A673 (cell line): ENCODE measurements around the gene HCAR3. TPM values are rescaled to one million over a fixed set of nuclear protein-coding genes. Genes with fewer than 3 reads are reported as not detected.

Experiments
- BruUV-seq: library from RNA; stranded (reverse); fragments of 400-500 nt; replicated peaks from 2 replicates; lab custom pipeline; 2021; lab: Mats Ljungman, UMichigan
- CTCF ChIA-PET: fragments of 300-600 bp; sonication (Branson Sonifier 250); formaldehyde crosslinking; loops from one replicate; lab custom pipeline; 2022; ENCODE audit warnings: antibody characterized with exemption; lab: Charles Lee
- POLR2A ChIA-PET: fragments of 300-600 bp; sonication (Branson Sonifier 250); formaldehyde crosslinking; loops from one replicate; lab custom pipeline; 2022; ENCODE audit warnings: antibody characterized with exemption; ENCODE audit not compliant: low non-redundant PET; lab: Charles Lee
- DNase-seq: peaks from one replicate; pipeline ENCODE4 v3.0.0-alpha.2; 2015; ENCODE audit warnings: low spot score
- H3K27ac ChIP-seq: fragments of 200-600 bp; sonication (generic); 2 replicates; pipeline ENCODE4 v1.5.1; 2016; ENCODE audit warnings: mixed run types, low read depth, mild to moderate bottlenecking, mixed read lengths, antibody characterized with exemption, low read length; ENCODE audit not compliant: poor library complexity, severe bottlenecking
- H3K27me3 ChIP-seq: fragments of 200-600 bp; sonication (generic); replicated peaks from 2 replicates; pipeline ENCODE4 v1.6.1; 2017; ENCODE audit warnings: mixed run types, low read depth, mild to moderate bottlenecking, mixed read lengths, antibody characterized with exemption, low read length; ENCODE audit not compliant: insufficient read depth, poor library complexity
- H3K36me3 ChIP-seq: fragments of 200-600 bp; sonication (generic); 2 replicates; pipeline ENCODE4 v1.6.1; 2016; ENCODE audit warnings: mixed run types, mild to moderate bottlenecking, mixed read lengths, antibody characterized with exemption, low read length; ENCODE audit not compliant: insufficient read depth, poor library complexity, severe bottlenecking
- H3K4me1 ChIP-seq: fragments of 200-600 bp; sonication (generic); 2 replicates; pipeline ENCODE4 v1.6.1; 2017; ENCODE audit warnings: mixed run types, mild to moderate bottlenecking, mixed read lengths, antibody characterized with exemption, low read length; ENCODE audit not compliant: insufficient read depth, poor library complexity, severe bottlenecking
- H3K4me3 ChIP-seq: fragments of 200-600 bp; sonication (generic); 2 replicates; pipeline ENCODE4 v1.5.1; 2016; ENCODE audit warnings: low read depth, mixed run types, mild to moderate bottlenecking, mixed read lengths, low read length; ENCODE audit not compliant: poor library complexity, severe bottlenecking
- H3K9me3 ChIP-seq: fragments of 200-600 bp; sonication (generic); 2 replicates; pipeline ENCODE4 v1.6.1; 2016; ENCODE audit warnings: mixed run types, low read depth, mild to moderate bottlenecking, mixed read lengths, antibody characterized with exemption, low read length; ENCODE audit not compliant: poor library complexity, severe bottlenecking
- EZH2 ChIP-seq: fragments of 200-600 bp; sonication (generic); IDR thresholded peaks from 2 replicates; pipeline ENCODE4 v1.6.1; 2017; ENCODE audit warnings: borderline replicate concordance, low read depth, mild to moderate bottlenecking, mixed read lengths, antibody characterized with exemption, low read length; ENCODE audit not compliant: poor library complexity, severe bottlenecking
- intact Hi-C: fragments of 100-400 bp; cut with micrococcal nuclease; formaldehyde crosslinking; loops from one replicate; pipeline ENCODE4 v1.10.0; 2022; ENCODE audit not compliant: unreplicated experiment
- total RNA-seq: library from RNA; stranded (reverse); gene quantifications from 2 replicates; pipeline ENCODE4 v1.2.3, GENCODE V29; 2021
- TF ChIP-seq, protein P1 (sequence below): fragments of 300-800, 200-600 bp; sonication (generic); conservative IDR thresholded peaks from 2 replicates; pipeline ENCODE4 v1.5.1; 2017; ENCODE audit warnings: low read depth, mild to moderate bottlenecking, antibody characterized with exemption, low read length, moderate library complexity, mixed read lengths

The HCAR3 gene
- total RNA-seq, 1 experiment from 2014 or later = not detected

DNA sequence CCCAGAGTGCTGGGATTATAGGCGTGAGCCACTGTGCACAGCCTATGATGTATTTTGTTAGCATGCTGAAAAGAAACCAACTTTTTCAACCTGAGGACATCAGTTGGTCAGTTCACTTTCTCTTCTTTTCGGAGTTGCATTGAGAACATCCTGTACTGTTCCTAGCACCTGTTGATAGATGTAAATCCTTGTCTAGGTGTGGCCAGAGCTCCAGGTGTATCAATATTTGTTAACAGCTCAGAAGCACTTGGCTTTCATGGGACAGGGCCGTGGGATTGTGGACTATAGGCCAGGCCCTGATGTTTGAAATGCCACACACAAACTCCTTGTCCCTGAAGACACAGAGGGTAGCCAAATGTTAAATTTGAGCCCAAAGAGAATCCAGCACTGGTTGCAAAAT lies 28.3 kb downstream of the HCAR3 start:
- Histone ChIP-seq H3K36me3 (no peaks in the 10 kb centered on the region), H3K4me3 (no peak overlapping the region), H3K4me1 (no peaks in the 10 kb centered on the region), H3K27me3 (no peaks in the 10 kb centered on the region), H3K9me3 (no peaks in the 10 kb centered on the region), H3K27ac (no peak overlapping the region)
- BruUV-seq = no TSS peak
- intact Hi-C loops = no loop called here
- no peak for DNase-seq
- TF ChIP-seq, protein P1, sequence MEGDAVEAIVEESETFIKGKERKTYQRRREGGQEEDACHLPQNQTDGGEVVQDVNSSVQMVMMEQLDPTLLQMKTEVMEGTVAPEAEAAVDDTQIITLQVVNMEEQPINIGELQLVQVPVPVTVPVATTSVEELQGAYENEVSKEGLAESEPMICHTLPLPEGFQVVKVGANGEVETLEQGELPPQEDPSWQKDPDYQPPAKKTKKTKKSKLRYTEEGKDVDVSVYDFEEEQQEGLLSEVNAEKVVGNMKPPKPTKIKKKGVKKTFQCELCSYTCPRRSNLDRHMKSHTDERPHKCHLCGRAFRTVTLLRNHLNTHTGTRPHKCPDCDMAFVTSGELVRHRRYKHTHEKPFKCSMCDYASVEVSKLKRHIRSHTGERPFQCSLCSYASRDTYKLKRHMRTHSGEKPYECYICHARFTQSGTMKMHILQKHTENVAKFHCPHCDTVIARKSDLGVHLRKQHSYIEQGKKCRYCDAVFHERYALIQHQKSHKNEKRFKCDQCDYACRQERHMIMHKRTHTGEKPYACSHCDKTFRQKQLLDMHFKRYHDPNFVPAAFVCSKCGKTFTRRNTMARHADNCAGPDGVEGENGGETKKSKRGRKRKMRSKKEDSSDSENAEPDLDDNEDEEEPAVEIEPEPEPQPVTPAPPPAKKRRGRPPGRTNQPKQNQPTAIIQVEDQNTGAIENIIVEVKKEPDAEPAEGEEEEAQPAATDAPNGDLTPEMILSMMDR = no peak
- no peak for TF ChIP-seq EZH2
- CTCF ChIA-PET = no interaction called here
- POLR2A ChIA-PET = no interaction called here

DNA sequence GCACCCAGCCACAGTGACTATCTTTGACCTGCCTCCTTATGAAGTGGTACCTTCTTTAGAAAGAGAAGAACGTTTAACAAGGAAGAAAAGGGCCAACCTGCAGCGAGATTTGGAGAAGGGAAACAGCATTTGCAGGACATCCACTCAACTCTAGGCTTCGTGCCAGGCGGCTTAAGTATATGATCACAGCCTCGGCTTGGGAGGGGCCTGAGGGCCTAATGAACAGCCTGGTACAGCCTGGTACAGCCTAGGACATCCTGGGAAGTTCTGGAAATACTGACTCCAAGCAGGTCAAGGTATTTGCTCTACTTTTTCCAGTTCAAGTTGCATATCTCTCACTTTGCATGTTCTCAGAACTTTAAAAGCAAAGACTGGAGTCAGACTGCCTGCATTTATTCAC lies 29.5 kb downstream of the HCAR3 start:
- ChIA-PET CTCF (no interaction called here), POLR2A (no interaction called here)
- DNase-seq = no peak
- Histone ChIP-seq H3K4me1 (no peaks in the 10 kb centered on the region), H3K36me3 (no peaks in the 10 kb centered on the region), H3K9me3 (no peaks in the 10 kb centered on the region), H3K4me3 (no peak overlapping the region), H3K27me3 (no peaks in the 10 kb centered on the region), H3K27ac (no peak overlapping the region)
- intact Hi-C loops = no loop called here
- TF ChIP-seq, protein P1 = no peak
- no peak for TF ChIP-seq EZH2
- BruUV-seq = no TSS peak

DNA sequence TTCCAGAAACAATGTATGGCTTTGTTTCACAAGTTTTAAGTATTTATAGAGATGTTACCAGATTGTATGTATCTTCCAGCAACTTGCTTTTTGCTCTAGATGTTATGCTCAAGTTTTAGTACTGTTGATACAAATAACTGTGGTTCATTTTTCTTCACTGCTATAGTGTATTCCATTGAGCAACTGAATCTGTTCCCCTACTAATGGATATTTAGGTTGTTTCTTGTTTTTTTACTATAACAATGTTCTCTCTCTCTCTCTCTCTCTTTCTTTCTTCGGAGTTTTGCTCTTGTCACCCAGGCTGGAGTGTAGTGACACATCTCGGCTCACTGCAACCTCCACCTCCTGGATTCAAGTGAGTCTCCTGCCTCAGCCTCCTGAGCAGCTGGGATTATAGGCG lies 30.1 kb downstream of the HCAR3 start:
- TF ChIP-seq, protein P1 = no peak
- no peak for TF ChIP-seq EZH2
- intact Hi-C loops = no loop called here
- H3K27ac ChIP-seq = no peak overlapping the region
- no peak overlapping the region for H3K4me3 ChIP-seq
- H3K9me3 ChIP-seq = no peaks in the 10 kb centered on the region
- H3K4me1 ChIP-seq = no peaks in the 10 kb centered on the region
- BruUV-seq = no TSS peak
- H3K36me3 ChIP-seq = no peaks in the 10 kb centered on the region
- ChIA-PET POLR2A (no interaction called here), CTCF (no interaction called here)
- no peaks in the 10 kb centered on the region for H3K27me3 ChIP-seq
- no peak for DNase-seq
